HepG2 (cell line): ENCODE measurements around the gene GRB2.

Source experiments
- CTCF ChIP-seq: sonication (generic); formaldehyde crosslinking; IDR thresholded peaks from 2 replicates; pipeline ENCODE4 v1.5.0; 2020; ENCODE audit warnings: mild to moderate bottlenecking, missing genetic modification reagents, moderate library complexity
- EP300 ChIP-seq, 3 experiments: sonication (generic) in 1 of 3; formaldehyde crosslinking in 1 of 3; IDR thresholded peaks; 2 replicates each; pipeline versions ENCODE4 v1.5.1 to v1.6.1; 2011 to 2020; ENCODE audit warnings: low read depth in 2 of 3, low read length in 2 of 3, borderline replicate concordance in 1 of 3, improper control_type of control experiment in 1 of 3, mild to moderate bottlenecking in 1 of 3, missing genetic modification reagents in 1 of 3, moderate library complexity in 1 of 3
- MED8 ChIP-seq: sonication (generic); formaldehyde crosslinking; IDR thresholded peaks from 2 replicates; pipeline ENCODE4 v1.8.1; 2023; ENCODE audit warnings: mild to moderate bottlenecking, missing genetic modification reagents; ENCODE audit not compliant: insufficient replicate concordance
- ZNF564 ChIP-seq: sonication (generic); formaldehyde crosslinking; IDR thresholded peaks from 2 replicates; pipeline ENCODE4 v1.8.1; 2023; ENCODE audit warnings: mild to moderate bottlenecking, missing genetic modification reagents

GRCh38 chr17:75307957-75308731 is 97.3 kb downstream of the GRB2 start:
- TF ChIP-seq MED8 (CRISPR knock-in tag) (no peak), EP300 (IDR thresholded peaks at IDR 0.05; ENCODE audit: low read depth in 2 of 2, low read length in 2 of 2) (no peak), EP300 (CRISPR knock-in tag; IDR thresholded peaks at IDR 0.05; ENCODE audit: borderline replicate concordance) (no peak), ZNF564 (CRISPR knock-in tag) (no peak), CTCF (CRISPR knock-in tag) (no peak)
